Left ventricle myocardium inferior (tissue), 1 donor: ENCODE results near the gene TBX15. TPM values are rescaled to one million over a fixed set of nuclear protein-coding genes. Genes with fewer than 3 reads are reported as not detected.

Source experiments
- DNase-seq: peaks from one replicate; pipeline ENCODE4 v3.0.0-alpha.2; 2020
- H3K27ac ChIP-seq: fragments of 200-600 bp; replicated peaks from 2 replicates; pipeline ENCODE4 v1.8.0; 2021
- H3K27me3 ChIP-seq: fragments of 200-600 bp; 2 replicates; pipeline ENCODE4 v1.8.0; 2021; ENCODE audit warnings: low read depth
- H3K36me3 ChIP-seq: fragments of 200-600 bp; 2 replicates; pipeline ENCODE4 v1.8.0; 2021
- H3K4me1 ChIP-seq: fragments of 200-600 bp; 2 replicates; pipeline ENCODE4 v1.8.0; 2021
- H3K4me3 ChIP-seq: fragments of 200-600 bp; 2 replicates; pipeline ENCODE4 v1.8.0; 2021; ENCODE audit warnings: mild to moderate bottlenecking, moderate library complexity
- H3K9me3 ChIP-seq: fragments of 200-600 bp; replicated peaks from 2 replicates; pipeline ENCODE4 v1.8.0; 2021
- CTCF ChIP-seq: fragments of 200-600 bp; IDR thresholded peaks from 2 replicates; pipeline ENCODE4 v1.8.0; 2021; ENCODE audit warnings: antibody characterized with exemption, mild to moderate bottlenecking, borderline replicate concordance
- intact Hi-C: fragments of 100-400 bp; cut with micrococcal nuclease; formaldehyde crosslinking; loops from one replicate; pipeline ENCODE4 v1.11.0; 2022
- total RNA-seq: library from RNA; stranded (reverse); fragmentation: NEBNext Ultra II Directional; extraction: Animal tissue kit (Norgen Biotek cat#: 25700); gene quantifications from one replicate; pipeline ENCODE4 v1.2.1, GENCODE V29; 2021
- donor health status: DM: no; HTN: yes; CAD: no; lungs with severe emphysema.

Gene TBX15
- total RNA-seq, 1 donor from 2014 or later: 0.63 TPM

- Histone ChIP-seq H3K4me1 (no peaks in the 10 kb centered on the region), H3K27ac (no peak overlapping the region), H3K27me3 (peaks cover under 1% of the 10 kb centered on the region), H3K4me3 (no peak overlapping the region), H3K9me3 (no peaks in the 10 kb centered on the region), H3K36me3 (no peaks in the 10 kb centered on the region)
- no peak for DNase-seq
- no peak for TF ChIP-seq CTCF
- intact Hi-C loops: no loop called here
These were observed 27.4 kb upstream of the TBX15 start for GRCh38 chr1:119015547-119015946.

GRCh38 chr1:119012383-119012782, 24.2 kb upstream of the TBX15 start:
- H3K9me3 ChIP-seq: no peaks in the 10 kb centered on the region
- H3K27ac ChIP-seq: no peak overlapping the region
- peaks cover 18% of the 10 kb centered on the region for H3K4me1 ChIP-seq
- H3K4me3 ChIP-seq: no peak overlapping the region
- H3K27me3 ChIP-seq: peaks cover 33% of the 10 kb centered on the region
- H3K36me3 ChIP-seq: no peaks in the 10 kb centered on the region
- no peak for DNase-seq
- no peak for TF ChIP-seq CTCF
- intact Hi-C loops: no loop called here

- no peak for TF ChIP-seq CTCF
- intact Hi-C loops: no loop called here
- H3K27me3 ChIP-seq: peaks cover 39% of the 10 kb centered on the region
- no peak for DNase-seq
- no peaks in the 10 kb centered on the region for H3K36me3 ChIP-seq
- H3K4me1 ChIP-seq: peaks cover 25% of the 10 kb centered on the region
- no peak overlapping the region for H3K27ac ChIP-seq
- no peak overlapping the region for H3K4me3 ChIP-seq
- no peaks in the 10 kb centered on the region for H3K9me3 ChIP-seq
These were observed 23.6 kb upstream of the TBX15 start for GRCh38 chr1:119011706-119012105.

GRCh38 chr1:119011116-119011515, 23.0 kb upstream of the TBX15 start:
- intact Hi-C loops: no loop called here
- peaks cover 30% of the 10 kb centered on the region for H3K4me1 ChIP-seq
- no peak for DNase-seq
- H3K27me3 ChIP-seq: peaks cover 45% of the 10 kb centered on the region
- H3K9me3 ChIP-seq: no peaks in the 10 kb centered on the region
- H3K4me3 ChIP-seq: no peak overlapping the region
- H3K27ac ChIP-seq: no peak overlapping the region
- H3K36me3 ChIP-seq: no peaks in the 10 kb centered on the region
- TF ChIP-seq CTCF: no peak

- intact Hi-C loops: no loop called here
- no peaks in the 10 kb centered on the region for H3K9me3 ChIP-seq
- no peak for DNase-seq
- H3K36me3 ChIP-seq: no peaks in the 10 kb centered on the region
- H3K4me1 ChIP-seq: peaks cover 30% of the 10 kb centered on the region
- no peak overlapping the region for H3K4me3 ChIP-seq
- no peak for TF ChIP-seq CTCF
- no peak overlapping the region for H3K27ac ChIP-seq
- H3K27me3 ChIP-seq: peaks cover 54% of the 10 kb centered on the region
These were observed 22.1 kb upstream of the TBX15 start for GRCh38 chr1:119010201-119010600.

GRCh38 chr1:119009312-119009655, 21.1 kb upstream of the TBX15 start:
- TF ChIP-seq CTCF: no peak

More at GRCh38 chr1:119009312-119009655, 21.1 kb upstream of the TBX15 start:
- H3K36me3 ChIP-seq: no peaks in the 10 kb centered on the region
- H3K27ac ChIP-seq: no peak overlapping the region
- no peak overlapping the region for H3K4me3 ChIP-seq
- H3K4me1 ChIP-seq: peaks cover 30% of the 10 kb centered on the region
- DNase-seq: no peak
- H3K9me3 ChIP-seq: no peaks in the 10 kb centered on the region
- H3K27me3 ChIP-seq: peaks cover 64% of the 10 kb centered on the region
- intact Hi-C loops: no loop called here
